Measurements from ENCODE around the gene IRF4.

DNA sequence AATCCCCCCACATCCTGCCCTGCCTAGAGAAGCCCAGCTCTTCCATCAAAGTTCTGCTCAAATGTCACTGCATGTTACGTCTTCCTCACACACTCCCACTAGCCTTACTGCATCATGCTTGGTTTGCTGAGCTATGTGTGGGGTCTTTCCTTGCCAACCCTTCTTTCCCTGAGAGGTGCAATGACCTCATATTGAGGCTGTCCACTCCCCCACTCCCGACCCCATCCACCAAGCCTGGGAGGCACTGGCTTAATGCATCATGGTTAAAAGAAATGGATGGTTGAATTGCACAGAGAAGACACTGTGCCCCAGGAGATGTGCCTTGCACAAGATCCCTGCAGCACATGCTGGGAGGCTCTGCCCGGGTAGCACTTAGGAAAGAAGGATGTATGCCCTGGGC, 7.7 kb upstream of the IRF4 start:
- no peak for TF ChIP-seq SP1 (IDR thresholded peaks at IDR 0.05)
- no peak for TF ChIP-seq TARDBP (IDR thresholded peaks at IDR 0.05)
- no peak for TF ChIP-seq ARNT (IDR thresholded peaks at IDR 0.05)
- TF ChIP-seq FOXM1 (IDR thresholded peaks at IDR 0.05; ENCODE audit: borderline replicate concordance): no peak
- no peak for TF ChIP-seq BHLHE40 (IDR thresholded peaks at IDR 0.05; ENCODE audit: borderline replicate concordance)
- no peak for TF ChIP-seq CTBP1 (IDR thresholded peaks at IDR 0.05; ENCODE audit: borderline replicate concordance)
- no peak for TF ChIP-seq FOXA1 (IDR thresholded peaks at IDR 0.05)
- no peak for TF ChIP-seq NFRKB (IDR thresholded peaks at IDR 0.05)
- no peak for TF ChIP-seq ELF4 (IDR thresholded peaks at IDR 0.05)
- no peak for TF ChIP-seq SUZ12 (IDR thresholded peaks at IDR 0.05)
- TF ChIP-seq FOXK2 (IDR thresholded peaks at IDR 0.05): no peak
- TF ChIP-seq HDGF (IDR thresholded peaks at IDR 0.05; ENCODE audit: borderline replicate concordance): no peak
- TF ChIP-seq, protein P1, sequence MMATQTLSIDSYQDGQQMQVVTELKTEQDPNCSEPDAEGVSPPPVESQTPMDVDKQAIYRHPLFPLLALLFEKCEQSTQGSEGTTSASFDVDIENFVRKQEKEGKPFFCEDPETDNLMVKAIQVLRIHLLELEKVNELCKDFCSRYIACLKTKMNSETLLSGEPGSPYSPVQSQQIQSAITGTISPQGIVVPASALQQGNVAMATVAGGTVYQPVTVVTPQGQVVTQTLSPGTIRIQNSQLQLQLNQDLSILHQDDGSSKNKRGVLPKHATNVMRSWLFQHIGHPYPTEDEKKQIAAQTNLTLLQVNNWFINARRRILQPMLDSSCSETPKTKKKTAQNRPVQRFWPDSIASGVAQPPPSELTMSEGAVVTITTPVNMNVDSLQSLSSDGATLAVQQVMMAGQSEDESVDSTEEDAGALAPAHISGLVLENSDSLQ (IDR thresholded peaks at IDR 0.05): no peak
- TF ChIP-seq ZNF384 (IDR thresholded peaks at IDR 0.05): no peak

Measured in HEK293T (cell line).